Measurements from ENCODE around the gene MAT1A.
"Not testable (repeated sequence)": the region's sequence is repeated elsewhere in the genome, so short reads cannot be mapped to it uniquely, and the experiment has no call there.

Gene MAT1A

DNA sequence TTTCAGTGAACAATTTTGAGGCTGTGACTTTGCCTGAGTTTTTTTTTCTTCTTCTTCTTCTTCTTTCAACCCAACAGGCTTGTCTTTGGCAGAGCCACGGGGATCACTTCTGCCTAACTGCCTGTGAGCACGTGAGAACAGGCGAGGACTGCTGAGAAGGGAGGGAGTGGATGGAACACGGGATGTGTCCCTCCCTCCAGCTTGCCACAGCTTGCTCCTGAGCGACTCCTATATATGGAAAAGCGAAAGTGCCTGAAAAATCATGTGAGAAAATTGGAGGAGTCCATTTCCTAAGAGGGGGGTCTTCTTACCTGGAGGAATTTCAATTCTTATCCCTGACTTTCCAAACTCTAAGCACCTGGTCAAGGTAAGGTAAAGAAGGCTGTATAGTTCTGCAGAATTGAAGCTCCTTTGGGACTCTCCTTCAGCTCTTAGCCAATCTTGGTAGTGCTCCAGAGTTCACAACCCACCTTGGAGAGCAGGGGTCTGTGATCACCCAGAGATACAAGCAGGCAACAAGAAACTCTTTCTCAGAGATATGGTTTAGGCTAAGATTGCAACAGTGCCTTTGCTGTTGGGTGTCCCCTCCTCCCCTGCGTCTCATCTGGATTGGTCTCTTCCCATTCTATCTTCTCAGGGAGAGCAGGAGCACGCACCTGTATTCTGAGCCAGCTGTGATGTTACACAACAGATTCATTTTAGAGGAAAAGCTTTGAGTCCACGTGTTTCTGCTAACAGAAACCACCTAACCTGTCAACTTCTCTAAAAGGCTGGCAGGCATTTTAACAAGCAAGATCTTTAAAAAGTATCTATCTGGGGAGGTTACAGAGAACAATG, at the start of gene MAT1A:
TSS of gene MAT1A (minus strand) at position 208 of the 837 bp plus-strand sequence. CDS start 235 bp downstream, outside the sequence.
- DNase-seq (ENCODE audit: low spot score) = no peak

DNA sequence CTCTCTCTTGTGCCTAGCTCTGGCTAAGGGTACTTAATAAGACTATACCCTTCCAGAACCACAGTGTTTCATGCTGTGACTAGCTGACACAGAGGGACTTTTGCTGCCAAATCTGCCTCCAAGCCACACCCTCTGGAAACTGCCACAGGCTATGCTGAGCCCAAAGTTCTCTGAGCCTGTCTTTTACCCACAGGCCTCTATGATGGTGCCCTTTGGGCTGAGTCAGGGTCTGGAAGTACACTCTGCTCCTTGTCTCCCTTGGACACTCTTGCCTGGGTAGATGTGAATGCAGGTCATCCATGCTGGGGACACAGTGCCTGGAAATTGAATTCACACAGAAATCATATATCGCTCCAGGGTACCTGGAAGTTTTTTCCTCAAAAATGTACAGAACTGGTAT, 44.5 kb upstream of the MAT1A start:
- no peak for DNase-seq (ENCODE audit: low spot score)

GRCh38 chr10:80324891-80325364, 35.5 kb upstream of the MAT1A start:
- DNase-seq (ENCODE audit: low spot score) = no peak

DNA sequence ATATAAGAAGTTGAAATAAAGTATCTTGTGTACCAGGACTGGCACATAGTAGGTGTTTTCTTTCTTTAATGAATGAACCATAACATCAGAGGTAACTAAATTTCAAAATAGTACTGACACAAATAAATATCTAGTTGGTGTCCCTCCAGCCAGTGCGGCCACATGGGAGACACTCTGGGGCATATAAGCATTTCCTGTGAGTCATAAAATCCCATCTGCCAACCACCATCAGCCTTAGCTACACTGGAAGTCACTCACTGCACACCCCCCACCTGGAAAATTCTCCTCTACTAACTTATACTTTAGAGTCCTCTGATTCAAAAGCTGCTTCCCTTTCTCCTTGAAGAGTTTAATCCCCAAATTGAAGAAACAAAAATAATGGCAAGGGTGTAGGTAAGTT, 34.6 kb upstream of the MAT1A start:
- no peak for DNase-seq (ENCODE audit: low spot score)

- no peak for DNase-seq (ENCODE audit: low spot score)
Measured at GRCh38 chr10:80323311-80323710, 33.9 kb upstream of the MAT1A start.

- no peak for DNase-seq (ENCODE audit: low spot score)
Measured at GRCh38 chr10:80322711-80323110, 33.3 kb upstream of the MAT1A start.

GRCh38 chr10:80322158-80322557, 32.7 kb upstream of the MAT1A start:
- no peak for DNase-seq (ENCODE audit: low spot score)

DNA sequence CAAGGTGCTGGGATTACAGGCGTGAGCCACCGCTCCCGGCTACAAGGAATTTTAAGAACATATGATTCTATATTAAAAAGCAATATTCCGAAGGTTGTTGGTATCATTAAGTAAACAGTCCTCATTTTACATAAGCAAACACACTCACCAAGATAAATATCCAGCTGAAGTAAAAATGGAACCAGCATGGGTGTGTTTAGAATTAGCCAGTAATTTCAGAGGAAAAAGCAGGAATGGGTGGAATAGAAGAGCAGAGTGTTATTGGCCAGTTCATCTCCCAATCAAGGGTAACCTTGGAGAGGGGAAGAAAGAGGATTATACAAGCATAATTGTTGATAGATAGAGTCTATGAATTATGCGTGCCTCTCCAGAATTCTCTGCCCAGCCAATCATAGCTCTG, 31.7 kb upstream of the MAT1A start:
- no peak for DNase-seq (ENCODE audit: low spot score)

DNA sequence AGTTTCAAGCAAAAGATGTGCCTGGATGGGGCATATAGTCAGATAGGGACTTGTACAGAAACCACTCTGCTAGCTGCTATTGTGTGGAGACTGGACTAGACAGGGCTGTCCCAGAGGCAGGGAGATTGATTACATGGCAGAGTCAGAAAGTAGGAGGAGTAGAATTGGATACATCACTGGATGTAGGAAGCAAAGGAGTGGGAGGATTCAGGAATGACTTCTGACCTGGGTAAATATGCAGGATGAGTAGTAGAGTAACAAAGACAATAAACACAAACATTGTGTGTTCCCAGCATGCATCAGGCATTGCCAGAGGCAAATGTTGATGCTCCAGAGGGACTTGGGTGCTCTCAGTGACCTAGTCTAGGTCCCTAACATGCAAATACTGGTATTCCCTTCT, 30.9 kb upstream of the MAT1A start:
- DNase-seq (ENCODE audit: low spot score) = no peak

DNA sequence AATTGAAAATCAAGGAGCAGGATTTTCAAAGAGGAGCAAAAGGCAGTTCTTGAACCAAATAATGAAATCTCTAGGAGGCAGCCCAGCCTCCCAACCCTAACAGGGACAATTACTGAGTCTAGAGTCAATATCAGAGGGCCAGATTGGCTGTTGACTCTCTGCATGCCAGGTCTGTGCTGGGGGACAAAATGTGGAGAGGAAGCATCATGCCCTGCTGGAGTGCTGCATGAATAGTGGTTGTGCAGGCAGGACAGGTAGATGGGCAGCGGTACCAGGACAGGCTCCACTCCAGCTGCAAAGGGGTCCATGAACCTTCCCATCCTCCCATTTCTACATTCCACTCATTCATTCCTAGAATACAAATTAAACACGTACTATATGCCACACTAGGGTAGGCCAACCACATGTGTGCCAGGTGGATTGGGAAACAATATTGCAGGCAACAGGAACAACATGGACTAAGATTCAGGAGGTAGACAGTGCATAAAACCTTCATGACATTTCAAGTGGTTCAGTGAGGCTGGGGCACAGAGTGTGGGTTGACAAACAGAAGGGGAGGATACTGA, 30.4 kb upstream of the MAT1A start:
- DNase-seq (ENCODE audit: low spot score) = no peak

DNA sequence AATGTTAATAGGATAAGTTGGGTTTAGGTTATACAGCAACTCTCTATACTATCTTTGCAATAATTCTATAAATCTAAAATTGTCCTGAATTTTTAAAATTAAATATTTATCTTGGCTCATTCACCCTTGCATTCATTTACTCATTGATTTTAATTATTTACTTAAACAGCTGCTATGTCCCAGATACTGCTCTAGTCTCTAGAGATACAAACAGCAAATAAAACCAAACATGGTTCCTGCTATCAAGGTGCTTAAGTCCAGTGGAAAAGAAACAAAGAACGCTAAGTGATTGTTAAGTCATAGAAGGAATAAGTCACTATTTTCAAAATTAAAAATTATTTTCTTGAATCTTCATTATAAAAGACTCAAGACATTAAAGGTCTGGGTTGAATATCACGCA, 29.9 kb upstream of the MAT1A start:
- DNase-seq (ENCODE audit: low spot score) = no peak

- DNase-seq (ENCODE audit: low spot score) = no peak
Measured at GRCh38 chr10:80318742-80319141, 29.3 kb upstream of the MAT1A start.

GRCh38 chr10:80315391-80315790, 25.9 kb upstream of the MAT1A start:
- DNase-seq (ENCODE audit: low spot score) = no peak

GRCh38 chr10:80313523-80313922, 24.1 kb upstream of the MAT1A start:
- no peak for DNase-seq (ENCODE audit: low spot score)

DNA sequence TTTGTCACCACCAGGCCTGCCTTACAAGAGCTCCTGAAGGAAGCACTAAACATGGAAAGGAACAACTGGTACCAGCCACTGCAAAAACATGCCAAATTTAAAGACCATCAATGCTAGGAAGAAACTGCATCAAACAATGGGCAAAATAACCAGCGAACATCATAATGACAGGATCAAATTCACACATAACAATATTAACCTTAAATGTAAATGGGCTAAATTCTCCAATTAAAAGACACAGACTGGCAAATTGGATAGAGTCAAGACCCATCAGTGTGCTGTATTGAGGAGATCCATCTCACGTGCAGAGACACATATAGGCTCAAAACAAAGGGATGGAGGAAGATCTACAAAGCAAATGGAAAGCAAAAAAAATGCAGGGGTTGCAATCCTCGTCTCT, 16.5 kb upstream of the MAT1A start:
- not testable (repeated sequence) for DNase-seq (ENCODE audit: low spot score)

GRCh38 chr10:80296942-80297341, 7.5 kb upstream of the MAT1A start:
- DNase-seq (ENCODE audit: low spot score) = no peak

GRCh38 chr10:80292607-80293239, 3.3 kb upstream of the MAT1A start:
- DNase-seq (ENCODE audit: low spot score) = no peak

- DNase-seq (ENCODE audit: low spot score) = no peak
Measured at GRCh38 chr10:80290474-80291220, 1.2 kb upstream of the MAT1A start.

- DNase-seq (ENCODE audit: low spot score) = no peak
Measured at GRCh38 chr10:80288849-80289248, 609 bp downstream of the MAT1A start.

DNA sequence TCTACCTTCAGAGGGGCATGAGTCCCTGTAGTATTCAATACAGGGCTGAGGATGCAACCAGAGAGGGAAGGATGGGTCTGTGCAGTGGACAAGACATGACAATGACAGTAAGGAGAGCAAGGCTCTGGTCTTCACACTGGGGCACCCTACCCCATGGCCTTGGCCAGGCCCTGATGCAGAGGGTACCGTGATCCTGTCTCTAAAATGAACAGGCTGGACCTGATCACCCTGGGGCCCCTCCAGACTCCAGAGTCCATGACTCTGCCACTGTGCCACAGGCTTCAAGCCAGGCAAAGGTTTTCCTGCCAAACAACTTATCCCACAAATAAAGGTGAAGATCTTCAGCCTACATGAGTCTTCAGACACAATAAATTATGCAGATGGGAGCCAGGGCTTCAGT, 4.9 kb downstream of the MAT1A start:
- DNase-seq (ENCODE audit: low spot score) = no peak

DNA sequence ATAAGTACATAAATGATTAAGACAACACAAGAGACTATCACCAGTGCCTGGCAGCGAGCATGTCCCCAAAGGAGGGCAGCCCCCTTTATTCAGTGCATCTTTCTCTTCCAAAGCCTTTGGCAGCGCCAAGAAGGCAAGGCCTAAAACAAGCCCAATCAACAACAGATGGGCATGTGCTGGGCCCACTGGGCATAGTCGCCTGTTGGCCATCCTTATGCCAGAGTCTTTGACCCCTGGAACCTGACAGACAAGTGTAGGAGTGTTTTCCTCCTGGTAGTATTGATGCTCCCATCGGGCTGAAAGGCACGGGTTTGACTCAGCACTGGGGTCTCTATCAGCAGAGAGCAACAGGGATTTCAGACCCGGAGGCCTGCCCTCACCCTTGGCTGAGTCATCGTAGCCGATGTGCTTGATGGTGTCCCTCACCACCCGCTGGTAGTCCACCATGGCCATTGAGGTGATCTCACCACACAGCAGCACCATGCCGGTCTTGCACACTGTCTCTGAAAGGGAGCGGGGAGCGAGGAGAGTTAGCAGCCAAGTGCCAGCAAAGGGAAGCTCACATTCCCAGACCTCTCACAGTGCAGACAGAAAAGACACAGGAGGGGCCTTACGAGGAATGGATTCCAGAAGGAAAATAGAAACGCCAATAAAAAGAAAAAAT, 5.8 kb downstream of the MAT1A start:
- no peak for DNase-seq (ENCODE audit: low spot score)

- DNase-seq (ENCODE audit: low spot score) = no peak
Measured at GRCh38 chr10:80283119-80283518, 6.3 kb downstream of the MAT1A start.

Measured in CD4-positive, alpha-beta T cell treated with Interleukin-15 for 4 hours (primary cell).